GM23338 (cell line): ENCODE measurements around the gene NABP1. TPM values are rescaled to one million over a fixed set of nuclear protein-coding genes. Genes with fewer than 3 reads are reported as not detected.

ENCODE experiments used
- ATAC-seq: fragments of 200-7000 bp; cut with Tn5 transposase; 3 replicates; pipeline ENCODE4 v1.9.1; 2020
- DNase-seq: peaks from one replicate; pipeline ENCODE4 v3.0.0-alpha.2; 2015; ENCODE audit warnings: low spot score
- H2AFZ ChIP-seq: fragments of 200-600 bp; sonication (generic); 2 replicates; pipeline ENCODE4 v1.8.0; 2016; ENCODE audit warnings: antibody characterized with exemption, mild to moderate bottlenecking, moderate library complexity
- H3F3A ChIP-seq: fragments of 200-600 bp; sonication (generic); replicated peaks from 2 replicates; pipeline ENCODE4 v1.8.0; 2017; ENCODE audit warnings: antibody characterized with exemption, mixed run types, low read depth
- H3K27ac ChIP-seq: fragments of 200-600 bp; sonication (generic); 2 replicates; pipeline ENCODE4 v1.6.1; 2016; ENCODE audit warnings: low read depth
- H3K27me3 ChIP-seq: fragments of 200-600 bp; sonication (generic); 2 replicates; pipeline ENCODE4 v1.8.0; 2016; ENCODE audit warnings: mild to moderate bottlenecking, mixed run types, moderate library complexity; ENCODE audit not compliant: insufficient read depth
- H3K36me3 ChIP-seq: fragments of 200-600 bp; sonication (generic); 2 replicates; pipeline ENCODE4 v1.8.0; 2016; ENCODE audit warnings: mild to moderate bottlenecking; ENCODE audit not compliant: insufficient read depth
- H3K4me1 ChIP-seq: fragments of 200-600 bp; sonication (generic); 2 replicates; pipeline ENCODE4 v1.8.0; 2016; ENCODE audit warnings: mild to moderate bottlenecking, moderate library complexity; ENCODE audit not compliant: insufficient read depth
- H3K4me2 ChIP-seq: fragments of 200-600 bp; sonication (generic); 2 replicates; pipeline ENCODE4 v1.7.1; 2017; ENCODE audit warnings: mixed run types
- H3K4me3 ChIP-seq: fragments of 200-600 bp; sonication (generic); 2 replicates; pipeline ENCODE4 v1.6.1; 2016; ENCODE audit warnings: mixed run types
- H3K79me2 ChIP-seq: fragments of 200-600 bp; sonication (generic); replicated peaks from 2 replicates; pipeline ENCODE4 v1.8.0; 2017; ENCODE audit warnings: mild to moderate bottlenecking; ENCODE audit not compliant: insufficient read depth
- H3K9me2 ChIP-seq: fragments of 200-600 bp; sonication (generic); 2 replicates; pipeline ENCODE4 v1.8.0; 2017; ENCODE audit not compliant: insufficient read depth
- H4K20me1 ChIP-seq: fragments of 200-600 bp; sonication (generic); replicated peaks from 2 replicates; pipeline ENCODE4 v1.8.0; 2017; ENCODE audit warnings: mild to moderate bottlenecking; ENCODE audit not compliant: insufficient read depth
- H3K27ac Mint-ChIP-seq: 2 replicates; pipeline ENCODE4 v1.8.0; 2020; ENCODE audit warnings: inconsistent platforms, mild to moderate bottlenecking, moderate library complexity, mixed read lengths
- H3K27me3 Mint-ChIP-seq: 3 replicates; pipeline ENCODE4 v1.8.0; 2022; ENCODE audit warnings: low read depth, mild to moderate bottlenecking, moderate library complexity, mixed read lengths, inconsistent platforms; ENCODE audit not compliant: insufficient read depth, poor library complexity
- H3K36me3 Mint-ChIP-seq: 3 replicates; pipeline ENCODE4 v1.8.0; 2021; ENCODE audit warnings: low read depth, mild to moderate bottlenecking, inconsistent platforms, moderate library complexity, mixed read lengths
- H3K4me1 Mint-ChIP-seq: 3 replicates; pipeline ENCODE4 v1.8.0; 2020; ENCODE audit warnings: mild to moderate bottlenecking, inconsistent platforms, mixed read lengths
- H3K4me3 Mint-ChIP-seq: 3 replicates; pipeline ENCODE4 v1.8.0; 2021; ENCODE audit warnings: moderate library complexity, mild to moderate bottlenecking, inconsistent platforms, mixed read lengths
- H3K9me3 Mint-ChIP-seq: 3 replicates; pipeline ENCODE4 v1.8.0; 2020; ENCODE audit warnings: moderate library complexity, mild to moderate bottlenecking, inconsistent platforms, mixed read lengths
- CREB1 ChIP-seq: fragments of 250-450 bp; sonication (Bioruptor Pico); IDR thresholded peaks from 2 replicates; pipeline ENCODE4 v1.5.0; 2020; ENCODE audit warnings: low read depth, mild to moderate bottlenecking, moderate library complexity
- CTCF ChIP-seq, 2 experiments: fragments of 200-600 bp in 1 of 2; sonication (generic) in 1 of 2; conservative IDR thresholded peaks; 2 replicates each; pipeline versions ENCODE4 v1.5.1 to v1.6.1; 2016 to 2017; ENCODE audit warnings: antibody characterized with exemption in 2 of 2, low read depth in 2 of 2, mild to moderate bottlenecking in 2 of 2, moderate library complexity in 1 of 2
- EZH2 ChIP-seq: fragments of 200-600 bp; sonication (generic); IDR thresholded peaks from one replicate; pipeline ENCODE4 v1.8.0; 2017; ENCODE audit warnings: antibody characterized with exemption, mild to moderate bottlenecking, low read depth; ENCODE audit not compliant: unreplicated experiment
- EZH2phosphoT487 ChIP-seq: fragments of 200-600 bp; sonication (generic); IDR thresholded peaks from one replicate; pipeline ENCODE4 v1.8.1; 2018; ENCODE audit warnings: antibody characterized with exemption; ENCODE audit not compliant: unreplicated experiment
- JUNB ChIP-seq: IDR thresholded peaks from one replicate; pipeline ENCODE4 v1.6.1; 2016; ENCODE audit warnings: antibody characterized with exemption; ENCODE audit not compliant: unreplicated experiment
- NANOG ChIP-seq: IDR thresholded peaks from 2 replicates; pipeline ENCODE4 v1.6.1; 2016; ENCODE audit warnings: antibody characterized with exemption, borderline replicate concordance
- POLR2AphosphoS5 ChIP-seq: IDR thresholded peaks from 2 replicates; pipeline ENCODE4 v1.6.1; 2016; ENCODE audit warnings: antibody characterized with exemption, low read depth
- STAT1 ChIP-seq: IDR thresholded peaks from one replicate; pipeline ENCODE4 v1.6.1; 2016; ENCODE audit warnings: antibody characterized with exemption; ENCODE audit not compliant: unreplicated experiment
- ZNF114 ChIP-seq: fragments of 250-450 bp; sonication (Bioruptor Pico); IDR thresholded peaks from 2 replicates; pipeline ENCODE4 v1.5.0; 2020; ENCODE audit warnings: mild to moderate bottlenecking, moderate library complexity
- ZNF331 ChIP-seq: fragments of 250-450 bp; sonication (Bioruptor Pico); IDR thresholded peaks from 2 replicates; pipeline ENCODE4 v1.5.0; 2020; ENCODE audit warnings: low read depth, mild to moderate bottlenecking, moderate library complexity
- polyA plus RNA-seq: library from polyadenylated mRNA; unstranded; fragments of >200 nt; fragmentation: Nextera tagmentation; extraction: Ambion mirVana; gene quantifications from 2 replicates; pipeline ENCODE4 v1.2.1, GENCODE V29; 2016
- total RNA-seq: library from RNA; depleted of rRNA; stranded (reverse); fragments of >200 nt; shearing (Covaris generic); gene quantifications from 2 replicates; pipeline ENCODE4 v1.2.3, GENCODE V29; 2014
- TF ChIP-seq, protein P1 (sequence below): IDR thresholded peaks from one replicate; pipeline ENCODE4 v1.6.1; 2018; ENCODE audit warnings: antibody characterized with exemption; ENCODE audit not compliant: unreplicated experiment
- TF ChIP-seq, protein P2 (sequence below): fragments of 250-450 bp; sonication (Bioruptor Pico); IDR thresholded peaks from 2 replicates; pipeline ENCODE4 v1.5.0; 2020; ENCODE audit warnings: mild to moderate bottlenecking, moderate library complexity
- TF ChIP-seq, protein P3 (sequence below): IDR thresholded peaks from 2 replicates; pipeline ENCODE4 v1.6.1; 2016; ENCODE audit warnings: antibody characterized with exemption

NABP1 gene
- total and polyA plus RNA-seq, 2 experiments from 2014 or later: 5.2 to 5.6 TPM

DNA sequence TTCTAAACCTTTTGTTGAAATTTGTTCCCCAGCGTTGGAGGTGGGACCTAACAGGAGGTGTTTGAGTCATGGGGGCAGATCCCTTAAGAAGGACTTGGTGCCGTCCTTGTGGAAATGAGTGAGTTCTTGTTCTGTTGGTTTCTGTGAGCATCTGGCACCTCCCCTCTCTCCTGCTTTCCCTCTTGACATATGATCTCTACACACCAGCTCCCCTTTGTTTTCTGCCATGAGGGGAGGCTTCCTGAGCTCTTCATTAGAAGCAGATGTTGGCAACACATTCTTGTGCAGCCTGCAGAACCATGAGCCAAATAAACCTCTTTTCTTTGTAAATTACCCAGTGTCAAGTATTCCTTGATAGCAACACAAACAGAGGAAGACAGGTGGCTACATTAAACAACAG, 23.8 kb downstream of the NABP1 start:
- DNase-seq (no peak), ATAC-seq (no peak)
- Histone ChIP-seq H3K9me2 (peaks cover 6% of the 10 kb centered on the region; the same call in 1 of the 2 replicates), H3K4me1 (no peaks in the 10 kb centered on the region), H3F3A (peaks cover 6% of the 10 kb centered on the region), H3K79me2 (no peaks in the 10 kb centered on the region), H4K20me1 (no peaks in the 10 kb centered on the region), H3K4me2 (no peak overlapping the region), H3K27me3 (no peaks in the 10 kb centered on the region), H3K36me3 (no peaks in the 10 kb centered on the region), H3K4me3 (no peak overlapping the region), H2AFZ (no peak overlapping the region), H3K27ac (no peak overlapping the region)
- H3K27ac Mint-ChIP-seq: no peak overlapping the region; the same call in 1 of the 2 replicates
- H3K4me3 Mint-ChIP-seq: no peak overlapping the region
- H3K27me3 Mint-ChIP-seq: no peaks in the 10 kb centered on the region
- H3K36me3 Mint-ChIP-seq: no peaks in the 10 kb centered on the region
- TF ChIP-seq, protein P1, sequence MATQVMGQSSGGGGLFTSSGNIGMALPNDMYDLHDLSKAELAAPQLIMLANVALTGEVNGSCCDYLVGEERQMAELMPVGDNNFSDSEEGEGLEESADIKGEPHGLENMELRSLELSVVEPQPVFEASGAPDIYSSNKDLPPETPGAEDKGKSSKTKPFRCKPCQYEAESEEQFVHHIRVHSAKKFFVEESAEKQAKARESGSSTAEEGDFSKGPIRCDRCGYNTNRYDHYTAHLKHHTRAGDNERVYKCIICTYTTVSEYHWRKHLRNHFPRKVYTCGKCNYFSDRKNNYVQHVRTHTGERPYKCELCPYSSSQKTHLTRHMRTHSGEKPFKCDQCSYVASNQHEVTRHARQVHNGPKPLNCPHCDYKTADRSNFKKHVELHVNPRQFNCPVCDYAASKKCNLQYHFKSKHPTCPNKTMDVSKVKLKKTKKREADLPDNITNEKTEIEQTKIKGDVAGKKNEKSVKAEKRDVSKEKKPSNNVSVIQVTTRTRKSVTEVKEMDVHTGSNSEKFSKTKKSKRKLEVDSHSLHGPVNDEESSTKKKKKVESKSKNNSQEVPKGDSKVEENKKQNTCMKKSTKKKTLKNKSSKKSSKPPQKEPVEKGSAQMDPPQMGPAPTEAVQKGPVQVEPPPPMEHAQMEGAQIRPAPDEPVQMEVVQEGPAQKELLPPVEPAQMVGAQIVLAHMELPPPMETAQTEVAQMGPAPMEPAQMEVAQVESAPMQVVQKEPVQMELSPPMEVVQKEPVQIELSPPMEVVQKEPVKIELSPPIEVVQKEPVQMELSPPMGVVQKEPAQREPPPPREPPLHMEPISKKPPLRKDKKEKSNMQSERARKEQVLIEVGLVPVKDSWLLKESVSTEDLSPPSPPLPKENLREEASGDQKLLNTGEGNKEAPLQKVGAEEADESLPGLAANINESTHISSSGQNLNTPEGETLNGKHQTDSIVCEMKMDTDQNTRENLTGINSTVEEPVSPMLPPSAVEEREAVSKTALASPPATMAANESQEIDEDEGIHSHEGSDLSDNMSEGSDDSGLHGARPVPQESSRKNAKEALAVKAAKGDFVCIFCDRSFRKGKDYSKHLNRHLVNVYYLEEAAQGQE: no peak
- TF ChIP-seq CREB1 (CRISPR knock-in tag) (no peak), NANOG (no peak), ZNF331 (CRISPR knock-in tag) (no peak), POLR2AphosphoS5 (no peak), CTCF (conservative IDR thresholded peaks at IDR 0.05; ENCODE audit: low read depth in 2 of 2) (no peak), EZH2phosphoT487 (no peak), EZH2 (no peak), JUNB (no peak), ZNF114 (no peak), STAT1 (no peak)
- TF ChIP-seq, protein P2, sequence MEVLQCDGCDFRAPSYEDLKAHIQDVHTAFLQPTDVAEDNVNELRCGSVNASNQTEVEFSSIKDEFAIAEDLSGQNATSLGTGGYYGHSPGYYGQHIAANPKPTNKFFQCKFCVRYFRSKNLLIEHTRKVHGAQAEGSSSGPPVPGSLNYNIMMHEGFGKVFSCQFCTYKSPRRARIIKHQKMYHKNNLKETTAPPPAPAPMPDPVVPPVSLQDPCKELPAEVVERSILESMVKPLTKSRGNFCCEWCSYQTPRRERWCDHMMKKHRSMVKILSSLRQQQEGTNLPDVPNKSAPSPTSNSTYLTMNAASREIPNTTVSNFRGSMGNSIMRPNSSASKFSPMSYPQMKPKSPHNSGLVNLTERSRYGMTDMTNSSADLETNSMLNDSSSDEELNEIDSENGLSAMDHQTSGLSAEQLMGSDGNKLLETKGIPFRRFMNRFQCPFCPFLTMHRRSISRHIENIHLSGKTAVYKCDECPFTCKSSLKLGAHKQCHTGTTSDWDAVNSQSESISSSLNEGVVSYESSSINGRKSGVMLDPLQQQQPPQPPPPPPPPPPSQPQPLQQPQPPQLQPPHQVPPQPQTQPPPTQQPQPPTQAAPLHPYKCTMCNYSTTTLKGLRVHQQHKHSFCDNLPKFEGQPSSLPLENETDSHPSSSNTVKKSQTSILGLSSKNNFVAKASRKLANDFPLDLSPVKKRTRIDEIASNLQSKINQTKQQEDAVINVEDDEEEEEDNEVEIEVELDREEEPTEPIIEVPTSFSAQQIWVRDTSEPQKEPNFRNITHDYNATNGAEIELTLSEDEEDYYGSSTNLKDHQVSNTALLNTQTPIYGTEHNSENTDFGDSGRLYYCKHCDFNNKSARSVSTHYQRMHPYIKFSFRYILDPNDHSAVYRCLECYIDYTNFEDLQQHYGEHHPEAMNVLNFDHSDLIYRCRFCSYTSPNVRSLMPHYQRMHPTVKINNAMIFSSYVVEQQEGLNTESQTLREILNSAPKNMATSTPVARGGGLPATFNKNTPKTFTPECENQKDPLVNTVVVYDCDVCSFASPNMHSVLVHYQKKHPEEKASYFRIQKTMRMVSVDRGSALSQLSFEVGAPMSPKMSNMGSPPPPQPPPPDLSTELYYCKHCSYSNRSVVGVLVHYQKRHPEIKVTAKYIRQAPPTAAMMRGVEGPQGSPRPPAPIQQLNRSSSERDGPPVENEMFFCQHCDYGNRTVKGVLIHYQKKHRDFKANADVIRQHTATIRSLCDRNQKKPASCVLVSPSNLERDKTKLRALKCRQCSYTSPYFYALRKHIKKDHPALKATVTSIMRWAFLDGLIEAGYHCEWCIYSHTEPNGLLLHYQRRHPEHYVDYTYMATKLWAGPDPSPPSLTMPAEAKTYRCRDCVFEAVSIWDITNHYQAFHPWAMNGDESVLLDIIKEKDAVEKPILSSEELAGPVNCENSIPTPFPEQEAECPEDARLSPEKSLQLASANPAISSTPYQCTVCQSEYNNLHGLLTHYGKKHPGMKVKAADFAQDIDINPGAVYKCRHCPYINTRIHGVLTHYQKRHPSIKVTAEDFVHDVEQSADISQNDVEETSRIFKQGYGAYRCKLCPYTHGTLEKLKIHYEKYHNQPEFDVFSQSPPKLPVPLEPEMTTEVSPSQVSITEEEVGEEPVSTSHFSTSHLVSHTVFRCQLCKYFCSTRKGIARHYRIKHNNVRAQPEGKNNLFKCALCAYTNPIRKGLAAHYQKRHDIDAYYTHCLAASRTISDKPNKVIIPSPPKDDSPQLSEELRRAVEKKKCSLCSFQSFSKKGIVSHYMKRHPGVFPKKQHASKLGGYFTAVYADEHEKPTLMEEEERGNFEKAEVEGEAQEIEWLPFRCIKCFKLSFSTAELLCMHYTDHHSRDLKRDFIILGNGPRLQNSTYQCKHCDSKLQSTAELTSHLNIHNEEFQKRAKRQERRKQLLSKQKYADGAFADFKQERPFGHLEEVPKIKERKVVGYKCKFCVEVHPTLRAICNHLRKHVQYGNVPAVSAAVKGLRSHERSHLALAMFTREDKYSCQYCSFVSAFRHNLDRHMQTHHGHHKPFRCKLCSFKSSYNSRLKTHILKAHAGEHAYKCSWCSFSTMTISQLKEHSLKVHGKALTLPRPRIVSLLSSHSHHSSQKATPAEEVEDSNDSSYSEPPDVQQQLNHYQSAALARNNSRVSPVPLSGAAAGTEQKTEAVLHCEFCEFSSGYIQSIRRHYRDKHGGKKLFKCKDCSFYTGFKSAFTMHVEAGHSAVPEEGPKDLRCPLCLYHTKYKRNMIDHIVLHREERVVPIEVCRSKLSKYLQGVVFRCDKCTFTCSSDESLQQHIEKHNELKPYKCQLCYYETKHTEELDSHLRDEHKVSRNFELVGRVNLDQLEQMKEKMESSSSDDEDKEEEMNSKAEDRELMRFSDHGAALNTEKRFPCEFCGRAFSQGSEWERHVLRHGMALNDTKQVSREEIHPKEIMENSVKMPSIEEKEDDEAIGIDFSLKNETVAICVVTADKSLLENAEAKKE: no peak
- TF ChIP-seq, protein P3, sequence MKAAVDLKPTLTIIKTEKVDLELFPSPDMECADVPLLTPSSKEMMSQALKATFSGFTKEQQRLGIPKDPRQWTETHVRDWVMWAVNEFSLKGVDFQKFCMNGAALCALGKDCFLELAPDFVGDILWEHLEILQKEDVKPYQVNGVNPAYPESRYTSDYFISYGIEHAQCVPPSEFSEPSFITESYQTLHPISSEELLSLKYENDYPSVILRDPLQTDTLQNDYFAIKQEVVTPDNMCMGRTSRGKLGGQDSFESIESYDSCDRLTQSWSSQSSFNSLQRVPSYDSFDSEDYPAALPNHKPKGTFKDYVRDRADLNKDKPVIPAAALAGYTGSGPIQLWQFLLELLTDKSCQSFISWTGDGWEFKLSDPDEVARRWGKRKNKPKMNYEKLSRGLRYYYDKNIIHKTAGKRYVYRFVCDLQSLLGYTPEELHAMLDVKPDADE: no peak
- peaks cover 7% of the 10 kb centered on the region; the same call in 2 of the 3 replicates for H3K4me1 Mint-ChIP-seq
- peaks cover 12% of the 10 kb centered on the region; the same call in 2 of the 3 replicates for H3K9me3 Mint-ChIP-seq
